GM12874 (cell line): ENCODE data around the gene ATP2B3.

Experiments
- TF ChIP-seq, protein P1 (sequence below): IDR thresholded peaks from 2 replicates; pipeline ENCODE4 v1.5.1; 2011; ENCODE audit warnings: low read depth, mild to moderate bottlenecking, control low read depth, low read length, moderate library complexity; ENCODE audit not compliant: insufficient read depth

ATP2B3 gene

DNA sequence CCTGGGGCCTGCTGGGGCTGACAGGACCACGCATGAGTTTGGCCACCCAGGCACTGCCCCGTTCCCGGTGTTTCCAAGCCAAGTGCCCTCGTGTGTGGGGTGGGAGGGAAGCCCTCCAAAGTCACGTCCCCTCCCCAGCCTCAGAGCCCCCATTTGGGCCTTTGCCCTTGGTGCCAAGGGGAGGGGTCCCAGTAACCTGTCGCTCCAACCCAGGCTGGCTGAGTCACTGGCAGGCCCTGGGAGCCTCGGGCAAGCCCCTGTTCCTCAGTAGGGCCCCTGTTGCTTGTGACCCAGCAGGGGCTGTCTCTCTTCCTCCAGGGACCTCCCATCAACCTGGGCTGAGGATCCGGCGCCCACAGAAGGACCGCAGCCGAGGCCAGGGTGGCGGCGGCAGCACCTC lies 36.4 kb upstream of the ATP2B3 start:
- TF ChIP-seq, protein P1, sequence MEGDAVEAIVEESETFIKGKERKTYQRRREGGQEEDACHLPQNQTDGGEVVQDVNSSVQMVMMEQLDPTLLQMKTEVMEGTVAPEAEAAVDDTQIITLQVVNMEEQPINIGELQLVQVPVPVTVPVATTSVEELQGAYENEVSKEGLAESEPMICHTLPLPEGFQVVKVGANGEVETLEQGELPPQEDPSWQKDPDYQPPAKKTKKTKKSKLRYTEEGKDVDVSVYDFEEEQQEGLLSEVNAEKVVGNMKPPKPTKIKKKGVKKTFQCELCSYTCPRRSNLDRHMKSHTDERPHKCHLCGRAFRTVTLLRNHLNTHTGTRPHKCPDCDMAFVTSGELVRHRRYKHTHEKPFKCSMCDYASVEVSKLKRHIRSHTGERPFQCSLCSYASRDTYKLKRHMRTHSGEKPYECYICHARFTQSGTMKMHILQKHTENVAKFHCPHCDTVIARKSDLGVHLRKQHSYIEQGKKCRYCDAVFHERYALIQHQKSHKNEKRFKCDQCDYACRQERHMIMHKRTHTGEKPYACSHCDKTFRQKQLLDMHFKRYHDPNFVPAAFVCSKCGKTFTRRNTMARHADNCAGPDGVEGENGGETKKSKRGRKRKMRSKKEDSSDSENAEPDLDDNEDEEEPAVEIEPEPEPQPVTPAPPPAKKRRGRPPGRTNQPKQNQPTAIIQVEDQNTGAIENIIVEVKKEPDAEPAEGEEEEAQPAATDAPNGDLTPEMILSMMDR, result no peak

DNA sequence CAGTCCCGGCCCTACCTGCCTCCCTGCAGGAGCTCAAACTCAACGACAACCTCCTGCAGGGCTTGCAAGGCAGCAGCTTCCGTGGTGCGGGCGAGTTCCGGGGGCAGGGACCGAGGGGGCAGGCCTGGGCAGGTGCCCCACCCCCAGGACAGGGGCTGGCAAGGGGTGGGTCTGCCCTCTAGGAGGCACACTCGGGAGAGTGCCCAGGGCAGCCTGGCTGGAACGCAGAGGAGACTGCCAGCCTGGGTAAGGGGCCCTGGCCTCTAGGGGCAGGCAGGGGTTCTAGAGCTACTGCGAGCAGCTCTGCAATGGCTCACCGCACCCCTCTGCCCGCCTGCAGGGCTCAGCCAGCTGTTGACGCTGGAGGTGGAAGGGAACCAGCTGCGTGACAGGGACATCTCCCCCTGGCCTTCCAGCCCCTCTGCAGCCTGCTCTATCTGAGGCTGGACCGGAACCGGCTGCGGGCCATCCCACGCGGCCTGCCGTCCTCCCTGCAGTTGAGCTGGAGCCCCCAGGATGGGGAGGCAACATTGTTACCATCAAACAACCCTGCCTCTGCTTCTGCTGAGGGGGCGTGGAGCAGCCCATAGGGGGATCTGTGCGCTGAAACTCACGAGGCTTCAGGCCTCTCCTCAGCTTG lies 34.9 kb upstream of the ATP2B3 start:
- TF ChIP-seq, protein P1, result no peak

DNA sequence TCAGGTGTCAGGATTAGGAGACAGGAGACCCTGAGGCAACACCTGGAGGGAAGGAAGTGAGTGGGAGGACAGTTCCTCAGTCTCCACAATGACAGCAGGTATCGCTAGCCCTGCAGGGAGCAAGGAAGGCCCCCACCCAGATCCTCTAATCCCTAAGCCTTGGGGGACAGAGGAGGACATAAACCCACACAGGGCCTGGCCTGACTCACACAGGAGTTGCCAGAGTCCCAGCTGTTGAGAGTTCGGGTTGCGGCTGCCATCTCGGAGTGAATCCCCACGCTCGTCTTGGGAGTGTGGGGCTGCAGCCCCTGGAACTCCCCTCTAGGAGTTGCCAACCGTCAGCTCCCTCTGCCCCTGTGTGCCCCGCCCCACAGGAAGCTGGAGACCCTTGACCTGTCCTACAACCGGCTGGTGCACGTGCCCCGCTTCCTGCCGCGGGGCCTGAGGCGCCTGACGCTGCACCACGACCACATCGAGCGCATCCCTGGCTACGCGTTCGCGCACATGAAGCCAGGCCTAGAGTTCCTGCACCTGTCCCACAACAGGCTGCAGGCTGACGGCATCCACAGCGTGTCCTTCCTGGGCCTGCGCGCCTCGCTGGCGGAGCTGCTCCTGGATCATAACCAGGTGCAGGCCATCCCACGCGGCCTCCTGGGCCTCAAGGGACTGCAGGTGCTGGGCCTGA lies 31.9 kb upstream of the ATP2B3 start:
- TF ChIP-seq, protein P1, result no peak

DNA sequence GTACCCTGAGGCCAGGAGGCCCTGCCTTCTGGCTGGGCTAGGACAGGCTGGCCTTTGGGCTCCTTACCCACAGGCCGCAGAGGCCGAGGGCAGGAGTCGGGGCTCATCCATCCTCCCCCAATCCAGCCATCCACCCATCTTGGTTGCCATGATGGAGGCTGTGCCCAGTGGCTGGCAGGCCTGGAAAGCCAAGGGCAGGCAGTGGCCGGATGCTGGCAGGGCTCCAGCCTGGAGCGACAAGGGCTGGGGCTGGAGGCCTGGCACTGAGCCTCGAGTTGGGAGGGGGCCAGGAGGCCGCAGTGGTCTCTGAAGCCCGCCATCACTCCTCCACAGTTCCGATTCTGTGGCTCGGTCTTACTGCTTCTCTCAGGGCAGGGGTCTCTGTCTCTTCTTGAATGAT lies 31.3 kb upstream of the ATP2B3 start:
- TF ChIP-seq, protein P1, result no peak

DNA sequence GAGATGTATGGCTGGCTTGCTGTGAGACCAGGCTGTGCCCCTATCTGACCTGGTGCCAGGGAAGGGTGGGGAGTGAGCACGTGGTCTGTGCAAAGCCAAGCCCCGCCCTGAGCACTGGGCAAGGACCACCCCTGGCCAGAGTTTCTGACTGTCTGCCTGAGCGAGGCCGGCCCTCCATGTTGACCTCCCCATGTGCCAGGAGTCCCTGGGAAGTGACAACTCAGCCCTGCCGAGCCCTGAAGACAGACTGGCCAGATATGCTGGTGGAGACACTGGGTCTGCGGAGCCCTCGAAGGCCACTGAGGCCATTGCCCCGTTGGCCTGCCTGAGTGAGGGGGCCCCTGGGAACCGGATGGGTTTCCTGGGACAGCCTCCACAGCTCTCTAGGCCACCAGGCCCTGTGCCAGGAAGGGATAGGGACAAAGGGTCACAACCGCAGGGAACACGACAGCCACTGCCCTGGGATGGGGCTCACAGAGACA lies 29.8 kb upstream of the ATP2B3 start:
- TF ChIP-seq, protein P1, result no peak

DNA sequence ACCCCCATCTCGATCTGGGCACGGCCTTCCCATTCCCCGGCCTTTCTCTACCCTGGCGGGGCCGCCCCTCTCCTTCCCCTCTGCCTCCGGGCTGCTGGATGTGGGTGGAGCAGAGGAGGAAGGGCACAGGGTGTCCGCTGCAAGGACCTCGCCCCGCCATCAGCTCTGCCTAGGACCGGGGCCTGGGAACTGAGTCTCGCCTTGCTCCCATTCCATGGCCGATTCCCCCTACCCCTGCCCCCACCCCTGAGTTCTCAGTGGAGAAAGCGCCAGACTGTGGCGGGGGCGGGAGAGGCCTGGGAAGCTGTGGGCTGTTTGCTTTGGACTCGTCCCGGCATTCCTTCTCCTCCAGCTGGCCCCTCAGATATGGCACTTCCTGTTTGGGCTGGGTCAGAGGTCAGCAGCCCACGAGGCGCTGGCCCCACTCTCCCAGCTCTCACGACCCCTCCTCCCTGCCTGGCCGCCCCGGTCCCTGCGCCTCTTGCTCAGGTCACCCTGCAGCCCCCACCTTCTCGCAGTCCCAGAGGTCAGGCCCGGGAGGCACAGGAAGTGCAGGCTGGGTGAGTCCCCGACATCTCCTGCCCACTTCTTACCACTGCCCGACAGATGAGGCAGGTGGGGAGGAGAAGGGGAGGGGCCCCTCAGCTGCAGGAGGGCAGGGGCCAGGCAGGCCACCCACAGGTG lies 29.1 kb upstream of the ATP2B3 start:
- TF ChIP-seq, protein P1, result no peak

DNA sequence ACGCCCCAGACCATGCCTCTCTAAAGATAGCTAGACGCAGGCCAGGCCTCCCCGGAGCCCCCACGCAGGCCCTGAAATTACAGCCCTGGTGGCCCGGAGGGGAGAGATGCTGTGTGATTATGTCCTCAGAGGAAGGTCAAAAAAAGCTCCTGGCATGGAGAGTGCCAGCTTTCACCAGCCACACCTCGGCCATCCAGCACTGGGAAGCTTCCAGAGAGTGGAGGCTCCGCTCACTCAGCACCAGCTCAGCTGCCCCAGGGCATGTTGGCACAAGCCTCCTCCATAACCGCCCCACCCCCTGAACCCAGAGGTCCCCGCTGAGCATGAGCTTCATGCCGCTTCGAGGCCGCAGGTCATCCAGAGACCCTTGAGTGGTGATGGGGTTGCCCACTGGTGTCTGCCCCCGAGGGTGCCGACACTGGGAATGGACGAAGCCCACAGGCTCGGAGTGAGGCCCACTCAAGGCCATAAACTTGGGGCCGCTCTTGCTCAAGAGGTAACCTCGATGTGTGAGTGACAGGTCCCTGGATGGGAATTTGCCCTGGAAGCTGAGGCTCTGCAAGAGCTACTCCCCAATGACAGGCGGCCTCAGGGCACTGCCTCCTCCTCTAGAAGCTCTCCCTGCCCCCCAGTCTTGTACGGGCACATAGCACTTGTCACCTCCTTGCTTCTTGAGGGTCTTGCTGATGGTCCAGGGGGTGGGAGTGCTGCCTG lies 27.1 kb upstream of the ATP2B3 start:
- TF ChIP-seq, protein P1, result no peak
